ENCODE results near the gene EIF4ENIF1.
"Not testable (repeated sequence)": the region's sequence is repeated elsewhere in the genome, so short reads cannot be mapped to it uniquely, and the experiment has no call there.

EIF4ENIF1 gene

GRCh38 chr22:31440681-31441080 is 49.0 kb downstream of the EIF4ENIF1 start:
- no peak for TF ChIP-seq CTCF (IDR thresholded peaks at IDR 0.05; ENCODE audit: insufficient read depth, missing control alignments)
- no peak for DNase-seq (ENCODE audit: insufficient read length, low spot score)
- no peak for FAIRE-seq

GRCh38 chr22:31439808-31440207 is 49.8 kb downstream of the EIF4ENIF1 start:
- TF ChIP-seq CTCF (IDR thresholded peaks at IDR 0.05; ENCODE audit: insufficient read depth, missing control alignments) = no peak
- no peak for FAIRE-seq

GRCh38 chr22:31436132-31436531 is 53.5 kb downstream of the EIF4ENIF1 start:
- TF ChIP-seq CTCF (IDR thresholded peaks at IDR 0.05; ENCODE audit: insufficient read depth, missing control alignments) = no peak
- DNase-seq (ENCODE audit: insufficient read length, low spot score) (no peak), FAIRE-seq (no peak)

More at GRCh38 chr22:31439808-31440207, 49.8 kb downstream of the EIF4ENIF1 start:
- DNase-seq (ENCODE audit: insufficient read length, low spot score) = no peak

GRCh38 chr22:31431950-31432349 is 57.7 kb downstream of the EIF4ENIF1 start:
- no peak for DNase-seq (ENCODE audit: insufficient read length, low spot score)
- no peak for FAIRE-seq
- no peak for TF ChIP-seq CTCF (IDR thresholded peaks at IDR 0.05; ENCODE audit: insufficient read depth, missing control alignments)

GRCh38 chr22:31425331-31426050 is 64.2 kb downstream of the EIF4ENIF1 start:
- DNase-seq (ENCODE audit: insufficient read length, low spot score) (no peak), FAIRE-seq (no peak)
- no peak for TF ChIP-seq CTCF (IDR thresholded peaks at IDR 0.05; ENCODE audit: insufficient read depth, missing control alignments)

- FAIRE-seq; DNase-seq (ENCODE audit: insufficient read length, low spot score): not testable (repeated sequence)
These were observed 87.3 kb downstream of the EIF4ENIF1 start for GRCh38 chr22:31402350-31402749.

- DNase-seq (ENCODE audit: insufficient read length, low spot score) (no peak), FAIRE-seq (no peak)
- no peak for TF ChIP-seq CTCF (IDR thresholded peaks at IDR 0.05; ENCODE audit: insufficient read depth, missing control alignments)
These were observed 89.6 kb downstream of the EIF4ENIF1 start for GRCh38 chr22:31400023-31400397.

Data from D721Med (cell line).